Heart left ventricle (tissue), 16 donors: ENCODE measurements around the gene ARHGEF28. TPM values are rescaled to one million over a fixed set of nuclear protein-coding genes. Genes with fewer than 3 reads are reported as not detected.

ENCODE experiments used
- ATAC-seq, 4 donors: fragments of 200-7000 bp; cut with Tn5 transposase; one replicate each; pipeline ENCODE4 v1.9.1; 2020 to 2022; ENCODE audit warnings: moderate library complexity in 4 of 4, mild to moderate bottlenecking in 3 of 4, moderate number of reproducible peaks in 1 of 4
- DNase-seq, 5 donors: peaks; one replicate each; pipeline ENCODE4 v3.0.0-alpha.2; 2020
- H3K27ac ChIP-seq, 12 donors: fragments of 200-600 bp; sonication (generic) in 4 of 12; one replicate each; pipeline versions ENCODE4 v1.5.0 to v1.8.0; 2016 to 2022; ENCODE audit warnings: mild to moderate bottlenecking in 2 of 12
- H3K27me3 ChIP-seq, 9 donors: fragments of 200-600 bp; sonication (generic) in 2 of 9; one replicate each; pipeline versions ENCODE4 v1.5.1 to v1.8.0; 2016 to 2022; ENCODE audit warnings: mild to moderate bottlenecking in 3 of 9
- H3K36me3 ChIP-seq, 9 donors: fragments of 200-600 bp; sonication (generic) in 2 of 9; one replicate each; pipeline versions ENCODE4 v1.5.0 to v1.8.0; 2018 to 2022; ENCODE audit warnings: mild to moderate bottlenecking in 2 of 9
- H3K4me1 ChIP-seq, 12 donors: fragments of 200-600 bp; sonication (generic) in 4 of 12; one replicate each; pipeline versions ENCODE4 v1.5.0 to v1.8.0; 2016 to 2022; ENCODE audit warnings: mild to moderate bottlenecking in 3 of 12
- H3K4me3 ChIP-seq, 12 donors: fragments of 200-600 bp; sonication (generic) in 4 of 12; one replicate each; pipeline versions ENCODE4 v1.5.0 to v1.8.0; 2017 to 2022; ENCODE audit warnings: mild to moderate bottlenecking in 9 of 12, moderate library complexity in 4 of 12
- H3K9me3 ChIP-seq, 12 donors: fragments of 200-600 bp; sonication (generic) in 4 of 12; one replicate each; pipeline versions ENCODE4 v1.5.0 to v1.8.0; 2016 to 2022; ENCODE audit warnings: mild to moderate bottlenecking in 1 of 12
- CTCF ChIP-seq, 12 donors: fragments of 200-600 bp; sonication (generic) in 4 of 12; IDR thresholded peaks; one replicate each; pipeline versions ENCODE4 v1.5.0 to v1.8.0; 2018 to 2022; ENCODE audit warnings: antibody characterized with exemption in 12 of 12, mild to moderate bottlenecking in 5 of 12
- POLR2A ChIP-seq, 2 donors: fragments of 450-650 bp; IDR thresholded peaks; one replicate each; pipeline ENCODE4 v1.6.1; 2017; ENCODE audit warnings: antibody characterized with exemption in 2 of 2, mild to moderate bottlenecking in 2 of 2, moderate library complexity in 2 of 2
- WGBS, 4 donors: extraction: QIAGEN DNeasy Blood & Tissue Kit in 2 of 4; methylation state at CpG; one replicate each; pipeline versions ENCODE4 v1.1.5 to v1.1.7; 2013 to 2018; 5-methylcytosine and 5-hydroxymethylcytosine counted together
- intact Hi-C, 10 donors: fragments of 100-400 bp; cut with DNase I; formaldehyde crosslinking; loops; one replicate each; pipeline versions ENCODE4 v1.11.1 to v1.14.2; 2022
- polyA plus RNA-seq, 2 donors: library from polyadenylated mRNA; stranded (reverse); fragments of 200-250 nt; gene quantifications; one replicate each; pipeline ENCODE4 v1.2.3, GENCODE V29; 2013
- total RNA-seq, 9 donors: library from RNA; depleted of rRNA in 2 of 9; stranded (reverse); fragments of >200 nt in 2 of 9; fragmentation: NEBNext Ultra II Directional in 3 of 9; extraction: Animal tissue kit (Norgen Biotek cat#: 25700) in 3 of 9; gene quantifications; one replicate each; pipeline versions ENCODE4 v1.1.0 to v1.2.4, GENCODE V29; 2016 to 2023
- donor health status: ischemic (EF 13 %, LVEDD 7.1; RV severe dilation, severe dysfunction).
- donor health status: healthy with polysubstance abuse.
- donor health status: DM: no; HTN: yes; CAD: no.
- donor health status: DM: no; HTN: no; CAD: no.
- donor health status: ischemic (EF 25% LVEDD 6.9; RV normal size, moderate dysfunction).
- donor health status: ischemic (EF 25% LVEDD 5.7; RV mildly dilated, moderate dysfunction).
- donor health status: healthy.
- donor health status: DM: yes; HTN: yes; CAD: no.
- donor health status: ischemic (EF 35%, LVEDD 5.7; RV mildly dilated, moderate dysfunction).
- donor health status: nonischemic (EF 11% LVEDD 7.7; RV severe dilation, severe dysfunction).
- donor health status: DM: yes; HTN: yes; CAD: no.
- donor health status: PGD.
- donor health status: ischemic (EF 29% LVEDD 5.4; RV normal size, mild dysfunction).
- donor health status: nonischemic (EF 23%, LVEDD 6.1; RV moderate dilation, normal function).

ARHGEF28 gene
- total and polyA plus RNA-seq, 11 donors = 0.51 to 7.7 (median 1.7) TPM

- WGBS, 4 donors = 96 to 99% (median 97%) methylated on average over 2 of the region's 2 CpGs
- Histone ChIP-seq H3K4me3 (no peak overlapping the region), H3K36me3 (no peaks in the 10 kb centered on the region), H3K9me3 (no peaks in the 10 kb centered on the region), H3K4me1 (peaks cover 0 to 16% (median 6%) of the 10 kb centered on the region in 12 donors), H3K27ac (no peak overlapping the region), H3K27me3 (peaks cover 0 to 23% (median 0%) of the 10 kb centered on the region in 9 donors)
- ATAC-seq = no peak
- intact Hi-C loops = no loop called here
- DNase-seq = no peak
- TF ChIP-seq CTCF (IDR thresholded peaks at IDR 0.05) (no peak), POLR2A (IDR thresholded peaks at IDR 0.05) (no peak)
These were observed 2.9 kb upstream of the ARHGEF28 start for GRCh38 chr5:73623060-73623459.

GRCh38 chr5:73623901-73624404 is 2.0 kb upstream of the ARHGEF28 start:
- H3K4me3 ChIP-seq = no peak overlapping the region

GRCh38 chr5:73624888-73625287 is 1.1 kb upstream of the ARHGEF28 start:
- Histone ChIP-seq H3K4me3 (peak overlapping the region in 4 of 12 donors; percentile 67 to 75 (median 72)), H3K36me3 (no peaks in the 10 kb centered on the region), H3K27me3 (peaks cover 0 to 23% (median 0%) of the 10 kb centered on the region in 9 donors), H3K27ac (no peak overlapping the region), H3K9me3 (no peaks in the 10 kb centered on the region), H3K4me1 (peaks cover 0 to 16% (median 6%) of the 10 kb centered on the region in 12 donors)
- ATAC-seq (no peak), DNase-seq (no peak)
- intact Hi-C loops = no loop called here
- 88 to 94% (median 92%) methylated on average over 6 of the region's 6 CpGs for WGBS, 4 donors
- no peak for TF ChIP-seq CTCF (IDR thresholded peaks at IDR 0.05)
- no peak for TF ChIP-seq POLR2A (IDR thresholded peaks at IDR 0.05)

More at GRCh38 chr5:73623901-73624404, 2.0 kb upstream of the ARHGEF28 start:
- TF ChIP-seq POLR2A (IDR thresholded peaks at IDR 0.05) = no peak
- no peak for TF ChIP-seq CTCF (IDR thresholded peaks at IDR 0.05)
- no peak for ATAC-seq
- H3K4me1 ChIP-seq = peaks cover 0 to 16% (median 6%) of the 10 kb centered on the region in 12 donors
- intact Hi-C loops = no loop called here
- H3K9me3 ChIP-seq = no peaks in the 10 kb centered on the region
- H3K36me3 ChIP-seq = no peaks in the 10 kb centered on the region
- H3K27me3 ChIP-seq = peaks cover 0 to 23% (median 0%) of the 10 kb centered on the region in 9 donors
- WGBS, 4 donors = 84 to 100% (median 88%) methylated on average over 2 of the region's 2 CpGs
- DNase-seq = no peak
- no peak overlapping the region for H3K27ac ChIP-seq

- H3K27ac ChIP-seq = peak overlapping the region in 6 of 12 donors; percentile 23 to 74 (median 64)
- peaks cover 0 to 16% (median 6%) of the 10 kb centered on the region in 12 donors for H3K4me1 ChIP-seq
- intact Hi-C loops = no loop called here
- ATAC-seq (peak in 3 of 4 donors; percentile 41 to 65 (median 53)), DNase-seq (peak in 1 of 5 donors; percentile 31)
- H3K9me3 ChIP-seq = no peaks in the 10 kb centered on the region
- peaks cover 0 to 23% (median 0%) of the 10 kb centered on the region in 9 donors for H3K27me3 ChIP-seq
- 3 to 10% (median 5%) methylated on average over 16 to 33 of the region's 33 CpGs for WGBS, 4 donors
- H3K4me3 ChIP-seq = peak overlapping the region; percentile 28 to 75 (median 63)
- no peaks in the 10 kb centered on the region for H3K36me3 ChIP-seq
- no peak for TF ChIP-seq CTCF (IDR thresholded peaks at IDR 0.05)
- no peak for TF ChIP-seq POLR2A (IDR thresholded peaks at IDR 0.05)
These were observed 538 bp upstream of the ARHGEF28 start for GRCh38 chr5:73625372-73625943.
